ENCODE data around the gene ASB18.

Gene ASB18

DNA sequence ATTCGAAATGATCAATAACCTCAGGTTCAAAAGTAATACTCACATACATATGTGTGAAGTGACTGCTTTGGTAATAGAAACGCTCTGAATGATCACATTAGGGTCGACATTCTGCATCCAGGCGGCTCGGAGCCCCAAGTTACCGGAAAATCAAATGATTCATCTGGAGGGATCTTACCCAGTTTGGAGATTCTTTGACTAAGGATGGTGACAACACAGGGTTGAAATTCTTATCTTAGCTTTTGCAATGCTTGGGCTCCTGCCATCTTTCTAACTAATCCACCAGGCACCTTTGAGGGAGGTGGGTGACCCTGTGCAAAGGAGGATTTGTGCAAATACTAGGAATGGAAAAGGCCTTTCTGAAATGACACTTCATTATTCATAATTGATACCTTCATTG is 106.8 kb downstream of the ASB18 start:
- H3K4me2 ChIP-seq (ENCODE audit: low read length) = no peak overlapping the region
- H3K36me3 ChIP-seq (ENCODE audit: insufficient read depth, low read length) = no peaks in the 10 kb centered on the region
- no peaks in the 10 kb centered on the region for H3K9me2 ChIP-seq (ENCODE audit: low read depth, low read length)
- no peak overlapping the region for H3K4me3 ChIP-seq (ENCODE audit: low read depth, low read length, poor library complexity, severe bottlenecking)
- H3K27ac ChIP-seq (ENCODE audit: low read depth, low read length, poor library complexity, severe bottlenecking) = no peak overlapping the region
- H3K27me3 ChIP-seq (ENCODE audit: insufficient read depth, low read length) = no peaks in the 10 kb centered on the region
- no peak overlapping the region for H3K9ac ChIP-seq (ENCODE audit: low read length)
- no peaks in the 10 kb centered on the region for H3K79me2 ChIP-seq (ENCODE audit: insufficient read depth, low read length)
- TF ChIP-seq, protein P1, sequence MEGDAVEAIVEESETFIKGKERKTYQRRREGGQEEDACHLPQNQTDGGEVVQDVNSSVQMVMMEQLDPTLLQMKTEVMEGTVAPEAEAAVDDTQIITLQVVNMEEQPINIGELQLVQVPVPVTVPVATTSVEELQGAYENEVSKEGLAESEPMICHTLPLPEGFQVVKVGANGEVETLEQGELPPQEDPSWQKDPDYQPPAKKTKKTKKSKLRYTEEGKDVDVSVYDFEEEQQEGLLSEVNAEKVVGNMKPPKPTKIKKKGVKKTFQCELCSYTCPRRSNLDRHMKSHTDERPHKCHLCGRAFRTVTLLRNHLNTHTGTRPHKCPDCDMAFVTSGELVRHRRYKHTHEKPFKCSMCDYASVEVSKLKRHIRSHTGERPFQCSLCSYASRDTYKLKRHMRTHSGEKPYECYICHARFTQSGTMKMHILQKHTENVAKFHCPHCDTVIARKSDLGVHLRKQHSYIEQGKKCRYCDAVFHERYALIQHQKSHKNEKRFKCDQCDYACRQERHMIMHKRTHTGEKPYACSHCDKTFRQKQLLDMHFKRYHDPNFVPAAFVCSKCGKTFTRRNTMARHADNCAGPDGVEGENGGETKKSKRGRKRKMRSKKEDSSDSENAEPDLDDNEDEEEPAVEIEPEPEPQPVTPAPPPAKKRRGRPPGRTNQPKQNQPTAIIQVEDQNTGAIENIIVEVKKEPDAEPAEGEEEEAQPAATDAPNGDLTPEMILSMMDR (IDR thresholded peaks at IDR 0.05; ENCODE audit: low read length) = no peak
- no peak for TF ChIP-seq EZH2 (IDR thresholded peaks at IDR 0.05; ENCODE audit: borderline replicate concordance, low read length)
- H4K20me1 ChIP-seq (ENCODE audit: insufficient read depth, low read length) = no peaks in the 10 kb centered on the region
- no peaks in the 10 kb centered on the region for H3K4me1 ChIP-seq (ENCODE audit: insufficient read depth, low read length, severe bottlenecking)
- no peaks in the 10 kb centered on the region for H3F3A ChIP-seq (ENCODE audit: insufficient read depth, low read length)
- no peak overlapping the region for H2AFZ ChIP-seq (ENCODE audit: low read length)
- no peaks in the 10 kb centered on the region for H3K9me3 ChIP-seq (ENCODE audit: low read length)

DNA sequence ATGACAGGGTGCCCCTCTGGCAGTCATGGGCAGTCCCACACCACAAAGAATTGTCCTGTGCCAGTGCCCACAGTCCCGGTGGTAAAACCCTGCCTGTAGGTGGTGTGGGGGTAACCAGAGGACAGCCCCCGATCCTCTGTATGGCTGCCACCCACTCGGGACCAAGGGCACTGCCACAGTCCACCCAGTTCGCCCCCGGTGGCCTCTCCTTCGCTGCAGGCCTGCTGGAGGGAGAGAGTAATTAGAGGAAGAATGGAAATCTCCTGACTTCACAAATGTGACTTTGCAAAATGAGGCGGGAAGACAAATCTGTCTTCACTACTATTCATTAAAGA is 107.4 kb downstream of the ASB18 start:
- H3K27me3 ChIP-seq (ENCODE audit: insufficient read depth, low read length) = no peaks in the 10 kb centered on the region
- no peaks in the 10 kb centered on the region for H3K79me2 ChIP-seq (ENCODE audit: insufficient read depth, low read length)
- H4K20me1 ChIP-seq (ENCODE audit: insufficient read depth, low read length) = no peaks in the 10 kb centered on the region
- H3K9me3 ChIP-seq (ENCODE audit: low read length) = no peaks in the 10 kb centered on the region
- H3K36me3 ChIP-seq (ENCODE audit: insufficient read depth, low read length) = no peaks in the 10 kb centered on the region
- no peak overlapping the region for H3K27ac ChIP-seq (ENCODE audit: low read depth, low read length, poor library complexity, severe bottlenecking)
- no peaks in the 10 kb centered on the region for H3F3A ChIP-seq (ENCODE audit: insufficient read depth, low read length)
- no peak overlapping the region for H3K9ac ChIP-seq (ENCODE audit: low read length)
- no peak overlapping the region for H3K4me3 ChIP-seq (ENCODE audit: low read depth, low read length, poor library complexity, severe bottlenecking)
- no peak overlapping the region for H2AFZ ChIP-seq (ENCODE audit: low read length)
- TF ChIP-seq EZH2 (IDR thresholded peaks at IDR 0.05; ENCODE audit: borderline replicate concordance, low read length) = no peak
- TF ChIP-seq, protein P1 (IDR thresholded peaks at IDR 0.05; ENCODE audit: low read length) = no peak
- no peaks in the 10 kb centered on the region for H3K9me2 ChIP-seq (ENCODE audit: low read depth, low read length)
- H3K4me2 ChIP-seq (ENCODE audit: low read length) = no peak overlapping the region
- no peaks in the 10 kb centered on the region for H3K4me1 ChIP-seq (ENCODE audit: insufficient read depth, low read length, severe bottlenecking)

DNA sequence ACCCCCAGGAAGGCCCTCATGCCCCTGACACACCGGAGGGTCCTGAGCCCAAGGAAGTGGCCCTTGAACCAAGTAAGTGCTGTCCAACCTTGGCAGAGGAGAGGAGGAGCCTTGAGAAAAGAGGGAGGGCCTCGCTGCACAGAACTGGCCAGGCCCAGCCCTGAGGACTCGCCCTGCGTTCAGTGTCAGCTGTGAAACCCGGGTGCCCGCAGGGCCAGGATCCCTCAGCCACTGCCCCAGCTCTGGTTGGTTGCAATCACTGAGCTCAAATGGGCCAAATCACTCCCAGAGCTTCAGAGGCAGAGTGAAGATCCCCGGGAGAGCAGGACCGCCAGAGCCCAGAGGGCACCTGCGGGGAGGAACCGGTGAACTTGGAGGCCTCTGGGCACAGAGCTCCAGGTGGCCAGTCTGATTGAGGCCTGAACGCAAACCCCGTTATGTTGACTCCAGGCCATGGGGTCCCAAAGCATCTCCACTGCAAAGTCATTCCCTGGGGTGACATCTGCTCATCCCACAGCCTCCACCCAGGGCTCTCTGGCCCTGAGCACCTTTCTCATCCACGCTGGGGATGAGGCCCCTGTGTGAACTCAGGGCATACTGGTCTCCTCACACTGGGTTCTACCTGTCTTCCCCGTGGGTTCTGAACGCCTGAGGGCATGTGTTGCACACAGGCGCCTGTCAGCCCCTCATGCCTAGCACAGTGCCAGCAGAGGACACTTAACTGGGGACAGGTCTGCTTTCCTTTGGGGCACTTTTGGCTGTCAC is 107.9 kb downstream of the ASB18 start:
- Histone ChIP-seq H2AFZ (ENCODE audit: low read length) (no peak overlapping the region), H3K27me3 (ENCODE audit: insufficient read depth, low read length) (no peaks in the 10 kb centered on the region), H3K4me2 (ENCODE audit: low read length) (no peak overlapping the region), H3K9ac (ENCODE audit: low read length) (no peak overlapping the region), H3K9me2 (ENCODE audit: low read depth, low read length) (no peaks in the 10 kb centered on the region), H3K27ac (ENCODE audit: low read depth, low read length, poor library complexity, severe bottlenecking) (no peak overlapping the region), H3K36me3 (ENCODE audit: insufficient read depth, low read length) (no peaks in the 10 kb centered on the region), H3K4me3 (ENCODE audit: low read depth, low read length, poor library complexity, severe bottlenecking) (no peak overlapping the region), H3K4me1 (ENCODE audit: insufficient read depth, low read length, severe bottlenecking) (no peaks in the 10 kb centered on the region), H3F3A (ENCODE audit: insufficient read depth, low read length) (no peaks in the 10 kb centered on the region), H4K20me1 (ENCODE audit: insufficient read depth, low read length) (no peaks in the 10 kb centered on the region), H3K9me3 (ENCODE audit: low read length) (no peaks in the 10 kb centered on the region), H3K79me2 (ENCODE audit: insufficient read depth, low read length) (no peaks in the 10 kb centered on the region)
- no peak for TF ChIP-seq EZH2 (IDR thresholded peaks at IDR 0.05; ENCODE audit: borderline replicate concordance, low read length)
- TF ChIP-seq, protein P1 (IDR thresholded peaks at IDR 0.05; ENCODE audit: low read length) = no peak

Measured in OCI-LY1 (cell line).